SW480 (cell line): ENCODE results near the gene POLN.

Experiments
- DNase-seq: peaks from one replicate; pipeline ENCODE4 v3.0.0-alpha.2; 2016; ENCODE audit warnings: low spot score

Gene POLN

DNA sequence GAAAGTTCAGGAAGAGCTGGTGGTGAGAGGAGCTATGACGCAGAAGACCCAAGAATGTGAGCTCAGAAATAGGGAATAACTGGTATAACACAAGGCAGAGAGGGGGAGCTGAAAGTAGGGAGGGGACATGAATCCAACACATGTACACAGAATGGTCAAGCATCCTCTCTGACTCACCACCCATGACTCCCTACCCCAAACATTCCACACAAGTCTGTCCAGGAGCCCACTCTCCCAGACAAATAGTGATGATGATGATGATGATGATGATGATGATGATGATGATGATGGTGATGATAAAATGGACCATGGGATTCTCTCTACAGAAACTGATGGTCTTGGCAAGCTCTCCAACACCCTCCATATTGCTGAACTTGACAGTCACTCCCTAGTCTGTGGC, 136.4 kb downstream of the POLN start:
- no peak for DNase-seq

DNA sequence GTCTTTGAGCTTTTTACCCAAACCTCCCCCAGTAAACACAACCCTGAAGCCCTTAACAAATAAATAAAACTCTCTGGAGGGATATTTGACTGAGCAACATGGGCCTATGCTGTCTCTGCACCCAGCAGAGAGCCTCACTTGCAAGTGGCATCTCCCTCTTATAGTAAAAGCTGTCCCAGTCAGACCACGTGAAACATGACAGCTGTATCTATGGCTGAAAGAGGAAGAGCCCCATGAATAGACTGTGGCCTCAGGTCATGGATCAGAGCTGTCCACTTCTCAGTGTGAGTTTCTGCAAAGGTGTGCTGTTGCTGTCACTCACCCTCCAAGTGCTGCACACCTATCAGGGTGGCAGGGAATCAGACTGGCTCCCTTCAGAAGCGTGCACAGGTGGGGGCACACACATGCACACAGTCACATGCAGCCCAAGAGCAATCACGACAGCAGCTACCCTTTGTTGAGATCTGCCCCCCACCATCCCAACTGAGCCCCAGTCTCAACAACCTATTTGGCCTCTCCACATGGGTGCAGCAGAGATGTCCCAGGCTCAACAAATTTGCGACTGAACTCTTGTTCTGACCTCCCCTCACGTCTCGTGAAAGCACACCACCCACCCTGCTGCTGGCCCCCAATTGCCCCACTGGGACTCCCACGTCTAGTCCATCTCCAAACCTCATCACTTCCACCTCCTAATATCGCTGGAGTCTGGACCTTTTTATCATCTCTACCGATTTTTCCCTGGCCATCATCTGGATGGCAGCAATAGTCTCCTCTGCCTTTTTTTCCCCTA, 137.2 kb downstream of the POLN start:
- DNase-seq: no peak

DNA sequence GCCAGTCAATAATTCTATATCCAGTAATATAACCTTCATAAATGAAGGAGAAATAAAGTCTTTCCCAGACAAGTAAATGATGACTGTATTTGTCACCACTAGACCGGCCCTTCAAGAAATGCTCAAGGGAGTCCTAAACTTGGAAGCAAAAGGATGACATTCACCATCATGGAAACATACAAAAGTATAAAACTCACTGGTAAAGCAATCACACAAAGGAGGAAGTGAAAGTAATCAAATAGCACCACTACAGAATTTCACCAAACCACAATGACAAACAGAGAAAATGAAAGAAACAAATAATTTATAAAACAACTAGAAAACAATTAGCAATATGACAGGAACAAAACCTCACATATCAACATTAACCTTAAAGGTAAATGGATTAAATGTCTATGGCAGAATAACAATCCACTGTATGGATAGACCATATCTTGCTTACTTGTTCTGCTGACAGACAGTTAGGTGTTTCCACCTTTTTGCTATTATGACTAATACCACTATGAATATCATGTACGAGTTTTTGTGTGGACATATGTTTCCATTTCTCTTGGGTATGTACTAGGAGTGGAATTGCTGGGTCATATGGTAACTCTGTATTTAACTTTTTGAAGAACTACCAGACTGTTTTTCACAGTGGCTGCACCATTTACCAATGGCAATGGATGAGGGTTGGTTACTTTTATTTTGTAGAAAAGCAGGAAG, 137.9 kb downstream of the POLN start:
- no peak for DNase-seq

DNA sequence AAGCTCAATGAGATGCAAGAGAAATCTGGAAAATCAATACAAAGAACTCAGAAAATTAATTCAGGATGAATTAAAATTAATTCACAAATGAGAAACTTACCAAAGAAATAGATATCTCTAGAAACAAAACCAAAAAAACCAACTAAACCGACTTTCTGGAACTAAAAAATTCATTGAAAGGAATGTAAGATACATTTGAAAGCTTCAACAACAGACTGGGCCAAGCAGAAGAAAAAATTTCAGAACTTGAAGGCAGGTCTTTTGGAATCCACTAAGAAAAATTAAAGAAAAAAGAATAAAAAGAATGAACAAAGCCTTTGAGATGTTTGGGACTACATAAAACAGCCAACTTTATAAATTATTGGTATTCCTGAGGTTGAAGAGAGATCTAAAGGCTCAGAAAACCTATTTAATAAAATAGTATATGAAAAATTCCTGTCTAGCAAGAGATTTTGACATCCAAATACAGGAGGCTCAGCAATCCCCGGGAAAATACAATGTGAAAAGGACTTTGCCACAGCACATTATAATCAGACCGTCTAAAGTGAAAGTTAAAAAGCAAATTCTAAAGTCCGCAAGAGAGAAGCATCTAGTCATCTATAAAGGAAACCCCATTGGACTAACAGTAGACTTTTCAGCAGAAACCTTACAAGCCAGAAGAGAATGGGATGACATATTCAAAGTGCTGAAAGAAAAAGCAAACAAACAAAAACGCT, 138.6 kb downstream of the POLN start:
- DNase-seq: no peak

GRCh38 chr4:2102045-2102883, 139.7 kb downstream of the POLN start:
- DNase-seq: no peak

- no peak for DNase-seq
Observed at GRCh38 chr4:2101346-2102044, 140.4 kb downstream of the POLN start.

DNA sequence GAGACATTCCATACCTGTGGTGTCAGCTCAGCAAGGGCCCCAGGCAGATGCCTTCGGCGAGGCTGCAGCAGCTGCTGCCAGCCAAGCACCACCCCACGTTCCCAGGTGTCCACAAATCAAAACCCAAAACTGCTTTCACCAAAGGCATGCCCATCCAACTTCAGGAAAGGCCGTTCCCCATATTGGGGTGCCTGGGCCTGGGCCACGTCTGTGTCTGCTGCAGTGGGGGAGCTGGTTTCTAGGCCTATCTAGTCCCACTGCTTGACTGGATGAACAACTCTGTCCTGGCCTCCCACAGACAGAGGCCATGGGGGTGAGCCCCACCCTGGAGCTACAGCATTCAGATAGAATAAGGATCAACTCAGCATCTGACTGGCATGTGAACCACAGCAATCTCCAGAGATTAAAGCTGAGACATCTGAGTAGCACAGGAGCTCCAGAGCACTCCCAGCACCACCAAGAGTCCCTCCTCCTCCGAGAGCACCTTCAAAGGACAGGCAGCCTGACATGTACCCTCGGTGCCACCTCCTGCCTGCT, 145.8 kb downstream of the POLN start:
- DNase-seq: peak; percentile 35

DNA sequence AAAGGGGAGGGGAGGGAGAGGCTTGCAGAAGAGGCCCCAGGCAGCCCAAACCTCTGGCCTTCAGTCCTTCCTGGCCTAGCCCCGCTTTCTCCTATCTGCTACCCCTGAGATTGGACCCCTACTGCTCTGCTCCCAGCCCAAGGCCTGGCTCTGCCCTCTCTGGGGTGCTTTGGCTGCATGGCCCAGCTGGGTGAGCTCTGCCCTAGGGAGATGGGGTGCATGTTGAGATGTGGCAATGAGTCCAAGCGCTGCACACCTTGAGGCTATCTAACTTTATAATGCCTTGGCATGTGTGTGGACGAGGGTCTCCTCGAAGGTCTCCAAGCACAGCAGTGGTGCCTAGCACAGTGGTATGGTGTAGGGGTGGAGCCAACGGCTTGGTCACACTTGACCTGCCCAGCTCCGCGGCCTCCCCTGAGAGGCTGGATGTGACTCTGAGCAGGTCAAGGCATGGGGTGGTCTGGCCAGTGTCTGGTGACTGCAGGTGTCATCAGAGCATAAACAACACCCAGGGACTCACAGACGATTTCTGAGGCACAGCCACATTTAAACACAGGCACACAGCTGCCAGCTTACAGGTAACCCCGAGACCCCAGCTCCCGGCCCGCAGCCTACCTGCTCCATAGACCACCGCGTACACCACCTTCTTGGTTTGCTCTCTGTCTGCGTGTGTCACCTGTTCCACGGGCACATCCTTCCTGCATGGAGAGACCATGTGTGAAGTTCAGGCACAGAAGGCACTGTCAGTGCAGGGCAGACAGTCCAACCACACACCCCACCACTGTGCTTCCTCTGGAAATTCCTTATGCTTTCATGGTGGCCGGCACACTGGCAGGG, 146.5 kb downstream of the POLN start:
- DNase-seq: peak; percentile 81

GRCh38 chr4:2094545-2094944, 147.4 kb downstream of the POLN start:
- DNase-seq: no peak

DNA sequence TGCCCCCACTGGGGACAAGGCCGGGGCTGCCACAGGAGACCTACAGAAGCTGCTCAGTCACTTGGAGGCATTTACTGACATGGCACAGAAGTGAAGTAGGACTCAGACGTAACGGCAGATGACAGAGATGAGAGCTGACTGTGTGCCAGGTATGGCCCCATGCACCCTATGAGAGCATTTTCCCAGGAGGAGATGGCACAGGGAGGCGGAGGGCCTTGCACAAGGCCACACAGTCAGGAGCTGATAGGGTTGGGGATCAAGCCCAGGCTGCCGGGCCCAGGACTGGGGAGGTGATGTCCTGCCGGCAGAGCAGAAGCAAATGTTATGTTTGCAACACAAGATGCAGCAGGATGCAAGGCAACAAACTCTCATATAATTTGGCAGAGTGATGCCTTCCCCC, 148.7 kb downstream of the POLN start:
- no peak for DNase-seq

DNA sequence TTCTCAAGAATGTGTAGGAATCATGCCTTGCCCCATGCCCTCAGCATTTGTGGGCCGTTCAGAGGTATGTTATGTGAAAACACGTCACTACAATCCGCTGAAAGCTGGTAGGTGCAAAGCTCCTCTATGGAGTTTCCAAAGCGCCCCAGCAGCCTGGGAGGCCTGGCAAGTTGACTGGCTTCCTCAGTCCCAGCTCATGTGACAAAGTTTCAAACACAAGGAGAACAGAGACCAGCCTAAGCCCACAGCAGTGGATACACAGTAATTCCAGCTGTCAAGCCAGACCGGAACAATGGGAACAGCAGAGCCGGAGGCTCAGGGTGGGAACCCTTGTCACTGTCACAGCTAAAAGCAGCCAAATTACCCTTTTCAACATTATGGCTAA, 149.3 kb downstream of the POLN start:
- no peak for DNase-seq

DNA sequence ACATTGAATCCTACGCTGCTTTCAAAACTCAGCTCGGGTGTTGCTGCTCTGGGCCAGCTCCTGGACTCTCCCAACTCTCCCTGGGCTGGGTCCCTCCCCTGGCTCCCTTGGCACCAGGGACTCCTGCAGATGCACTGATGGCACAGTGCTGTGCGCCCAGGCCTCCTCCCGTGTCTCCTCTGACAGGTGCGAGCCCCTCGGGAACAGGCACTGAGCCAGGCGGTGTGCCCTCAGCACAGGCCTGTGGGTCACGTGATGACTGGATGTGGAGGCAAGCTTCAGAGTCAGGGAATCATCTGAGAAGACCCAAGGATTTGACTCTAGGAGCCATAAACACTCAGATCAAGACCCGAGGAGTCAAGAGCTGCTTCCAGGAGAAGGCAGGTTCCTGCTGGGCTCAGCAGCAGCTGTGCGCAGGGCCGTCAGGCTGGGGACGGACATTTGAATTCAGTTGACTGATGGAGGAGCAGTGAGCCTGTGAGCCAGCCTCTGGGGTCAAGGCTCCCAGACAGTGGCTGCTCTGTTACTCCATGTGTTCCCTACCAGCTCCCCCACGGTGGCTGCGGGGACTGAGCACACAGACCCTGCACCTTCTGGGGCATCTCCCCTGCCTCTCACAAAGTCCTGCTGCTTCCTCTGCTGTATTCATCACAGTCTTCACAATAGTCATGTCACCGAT, 149.8 kb downstream of the POLN start:
- no peak for DNase-seq

GRCh38 chr4:2090642-2091041, 151.3 kb downstream of the POLN start:
- DNase-seq: no peak

DNA sequence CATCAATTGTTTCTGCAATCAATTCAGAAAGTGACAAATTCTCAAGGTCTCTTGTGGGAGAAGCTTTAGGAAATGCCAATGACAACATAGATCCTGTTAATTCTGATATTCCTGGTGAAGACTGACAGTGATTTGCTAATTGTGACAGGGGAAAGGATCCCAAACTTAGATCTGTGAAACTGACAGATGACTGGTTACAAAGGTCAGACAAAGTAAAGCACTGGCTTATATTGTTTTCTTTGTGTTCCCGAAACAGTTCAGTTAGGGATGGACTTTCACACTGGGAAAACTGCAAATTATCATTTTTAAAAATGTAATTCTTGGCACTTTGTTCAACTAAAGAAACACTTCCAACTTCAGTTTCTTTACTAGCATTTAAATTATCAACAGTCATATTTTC, 152.7 kb downstream of the POLN start:
- DNase-seq: no peak

- no peak for DNase-seq
Observed at GRCh38 chr4:2087170-2087569, 154.8 kb downstream of the POLN start.

DNA sequence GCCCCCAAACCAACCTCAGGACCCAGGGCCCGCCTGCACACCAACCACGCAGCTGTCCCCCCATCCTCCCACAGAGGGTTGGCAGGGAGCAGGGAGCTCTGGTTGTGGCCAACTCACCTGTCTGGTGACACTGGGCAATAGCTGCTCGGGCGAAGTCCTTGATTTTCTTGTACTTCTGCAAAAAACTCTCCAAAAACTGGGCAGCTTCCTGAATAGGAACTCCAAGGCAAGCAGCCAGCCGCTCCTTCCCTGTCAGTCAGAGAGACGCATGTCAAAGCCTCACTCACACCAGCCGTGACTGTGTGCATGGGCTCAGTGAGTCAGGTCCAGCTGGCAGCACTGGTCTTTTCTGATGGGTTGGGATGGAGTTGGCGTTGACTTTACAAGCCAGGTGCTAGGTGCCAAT, 156.4 kb downstream of the POLN start:
- no peak for DNase-seq

GRCh38 chr4:2084316-2084715, 157.6 kb downstream of the POLN start:
- no peak for DNase-seq

DNA sequence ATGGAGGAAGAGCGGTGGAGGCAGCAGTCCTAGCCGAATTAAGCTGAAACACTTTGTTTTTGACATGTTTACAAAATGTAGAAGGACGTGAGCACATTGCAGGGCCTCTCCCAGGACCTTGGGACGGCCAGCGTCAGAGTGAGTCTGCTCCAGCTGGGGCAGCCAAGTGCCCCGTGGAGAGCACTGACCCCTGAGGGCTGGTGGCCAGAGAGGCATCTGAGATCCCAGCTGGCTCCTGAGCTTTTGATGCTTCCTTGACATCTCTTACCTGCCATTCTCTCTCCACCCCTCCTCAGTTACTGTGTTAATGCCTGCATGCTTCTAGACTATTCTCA, 158.1 kb downstream of the POLN start:
- no peak for DNase-seq

DNA sequence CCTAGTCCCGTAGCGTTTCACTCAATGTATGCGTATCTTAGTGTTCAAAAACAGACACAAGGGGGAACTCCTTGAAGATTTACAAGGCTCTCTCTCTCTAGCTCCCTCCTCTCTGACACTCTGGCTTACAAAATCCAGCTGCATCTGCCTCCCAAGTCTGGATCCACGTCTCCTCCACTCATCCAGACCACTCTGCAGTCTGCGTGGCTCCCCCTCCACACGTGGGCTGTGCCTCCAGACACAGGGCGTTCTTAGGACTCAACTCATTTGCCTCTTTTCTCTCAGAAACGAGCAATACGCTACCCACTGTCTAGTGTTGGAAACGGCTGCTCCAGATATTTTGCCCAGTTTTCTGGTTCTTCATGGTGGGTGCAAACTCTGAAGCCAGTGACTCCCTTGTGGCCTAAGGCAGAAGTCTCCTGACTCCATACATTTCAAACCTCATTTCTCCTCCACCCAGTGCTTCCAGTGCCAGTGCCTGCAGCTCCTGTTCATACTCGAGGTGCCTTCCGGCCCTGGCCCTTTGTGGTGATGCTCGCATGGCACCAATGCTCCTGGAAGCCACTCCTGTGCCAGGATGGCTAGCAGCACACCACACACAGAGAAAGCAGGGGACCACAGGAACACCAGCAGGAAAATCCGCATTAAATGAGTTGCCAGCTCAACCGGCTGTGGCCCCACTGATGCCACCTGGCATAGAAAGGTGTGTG, 158.7 kb downstream of the POLN start:
- DNase-seq: no peak
